ENCODE results near the gene CLEC3B.
"Not testable (repeated sequence)": the region's sequence is repeated elsewhere in the genome, so short reads cannot be mapped to it uniquely, and the experiment has no call there.

Gene CLEC3B

GRCh38 chr3:45066109-45066801, 40.2 kb downstream of the CLEC3B start:
- no peak for DNase-seq (ENCODE audit: low read depth, low spot score)

- no peak for DNase-seq (ENCODE audit: low read depth, low spot score)
These were observed 41.4 kb downstream of the CLEC3B start for GRCh38 chr3:45067486-45067885.

GRCh38 chr3:45067941-45068340, 41.8 kb downstream of the CLEC3B start:
- DNase-seq (ENCODE audit: low read depth, low spot score) = no peak

GRCh38 chr3:45071075-45071474, 45.0 kb downstream of the CLEC3B start:
- no peak for DNase-seq (ENCODE audit: low read depth, low spot score)

GRCh38 chr3:45075821-45076625, 49.9 kb downstream of the CLEC3B start:
- no peak for DNase-seq (ENCODE audit: low read depth, low spot score)

- DNase-seq (ENCODE audit: low read depth, low spot score) = not testable (repeated sequence)
These were observed 52.2 kb downstream of the CLEC3B start for GRCh38 chr3:45078256-45078655.

- DNase-seq (ENCODE audit: low read depth, low spot score) = no peak
These were observed 52.9 kb downstream of the CLEC3B start for GRCh38 chr3:45078910-45079522.

GRCh38 chr3:45079715-45080114, 53.6 kb downstream of the CLEC3B start:
- no peak for DNase-seq (ENCODE audit: low read depth, low spot score)

GRCh38 chr3:45080824-45081223, 54.7 kb downstream of the CLEC3B start:
- no peak for DNase-seq (ENCODE audit: low read depth, low spot score)

- no peak for DNase-seq (ENCODE audit: low read depth, low spot score)
These were observed 55.5 kb downstream of the CLEC3B start for GRCh38 chr3:45081506-45082141.

- DNase-seq (ENCODE audit: low read depth, low spot score) = no peak
These were observed 56.0 kb downstream of the CLEC3B start for GRCh38 chr3:45082142-45082538.

GRCh38 chr3:45083023-45083422, 56.9 kb downstream of the CLEC3B start:
- DNase-seq (ENCODE audit: low read depth, low spot score) = no peak

- no peak for DNase-seq (ENCODE audit: low read depth, low spot score)
These were observed 58.3 kb downstream of the CLEC3B start for GRCh38 chr3:45084361-45084760.

GRCh38 chr3:45084820-45085816, 59.0 kb downstream of the CLEC3B start:
- DNase-seq (ENCODE audit: low read depth, low spot score) = no peak

Measured in ELF-1 (cell line).